OCI-LY7 (cell line): ENCODE results near the gene GPRIN3. TPM values are rescaled to one million over a fixed set of nuclear protein-coding genes. Genes with fewer than 3 reads are reported as not detected.
A peak's percentile ranks its signal among the peaks of the same experiment; 100 is the strongest.

Source experiments
- BruUV-seq: library from RNA; stranded (reverse); fragments of 400-500 nt; replicated peaks from 2 replicates; lab custom pipeline; 2021; lab: Mats Ljungman, UMichigan
- CTCF ChIA-PET: fragments of 300-600 bp; sonication (Branson Sonifier 250); formaldehyde crosslinking; loops from one replicate; lab custom pipeline; 2022; ENCODE audit warnings: antibody characterized with exemption; ENCODE audit not compliant: unreplicated experiment; lab: Charles Lee
- POLR2A ChIA-PET: fragments of 300-600 bp; sonication (Branson Sonifier 250); formaldehyde crosslinking; loops from one replicate; lab custom pipeline; 2022; ENCODE audit warnings: antibody characterized with exemption; lab: Charles Lee
- DNase-seq: peaks from one replicate; pipeline ENCODE4 v3.0.0-alpha.2; 2015; ENCODE audit warnings: low spot score
- H2AFZ ChIP-seq: fragments of 200-600 bp; sonication (generic), shearing (Covaris generic); 2 replicates; pipeline ENCODE4 v1.6.1; 2014; ENCODE audit warnings: mild to moderate bottlenecking, antibody characterized with exemption, low read length, moderate library complexity
- H3K27ac ChIP-seq: fragments of 200-600 bp; sonication (generic); 2 replicates; pipeline ENCODE4 v1.5.1; 2014; ENCODE audit warnings: mixed run types, low read depth, mild to moderate bottlenecking, moderate library complexity, low read length, inconsistent platforms; ENCODE audit not compliant: poor library complexity, severe bottlenecking
- H3K36me3 ChIP-seq: fragments of 200-600 bp; sonication (generic); 2 replicates; pipeline ENCODE4 v1.6.1; 2014; ENCODE audit warnings: mild to moderate bottlenecking, antibody characterized with exemption, low read length, moderate library complexity, mixed read lengths; ENCODE audit not compliant: insufficient read depth
- H3K4me1 ChIP-seq: fragments of 200-600 bp; sonication (generic); 2 replicates; pipeline ENCODE4 v1.5.1; 2014; ENCODE audit warnings: mild to moderate bottlenecking, low read length; ENCODE audit not compliant: insufficient read depth, poor library complexity, severe bottlenecking
- H3K4me2 ChIP-seq: fragments of 200-600 bp; sonication (generic); 2 replicates; pipeline ENCODE4 v1.6.1; 2014; ENCODE audit warnings: mild to moderate bottlenecking, low read length
- H3K4me3 ChIP-seq: fragments of 200-600 bp; sonication (generic); 2 replicates; pipeline ENCODE4 v1.5.1; 2014; ENCODE audit warnings: mild to moderate bottlenecking, low read depth, low read length; ENCODE audit not compliant: poor library complexity, severe bottlenecking
- H3K79me2 ChIP-seq: fragments of 200-600 bp; sonication (generic); 2 replicates; pipeline ENCODE4 v1.6.1; 2016; ENCODE audit warnings: low read depth, mild to moderate bottlenecking, low read length, moderate library complexity, mixed read lengths; ENCODE audit not compliant: insufficient read depth
- H3K9me2 ChIP-seq: fragments of 200-600 bp; sonication (generic); 2 replicates; pipeline ENCODE4 v1.6.1; 2016; ENCODE audit warnings: mild to moderate bottlenecking, low read length, mixed read lengths; ENCODE audit not compliant: insufficient read depth
- H3K9me3 ChIP-seq: fragments of 200-600 bp; sonication (generic); 2 replicates; pipeline ENCODE4 v1.6.1; 2014; ENCODE audit warnings: mild to moderate bottlenecking, mixed run types, low read length, mixed read lengths
- H4K20me1 ChIP-seq: fragments of 200-600 bp; sonication (generic); 2 replicates; pipeline ENCODE4 v1.6.1; 2014; ENCODE audit warnings: mild to moderate bottlenecking, antibody characterized with exemption, low read length, moderate library complexity, mixed read lengths; ENCODE audit not compliant: insufficient read depth
- EZH2phosphoT487 ChIP-seq: fragments of 200-600 bp; sonication (generic); IDR thresholded peaks from 2 replicates; pipeline ENCODE4 v1.6.1; 2018; ENCODE audit warnings: low read depth, borderline replicate concordance, mild to moderate bottlenecking, mixed run types, antibody characterized with exemption, low read length, moderate library complexity, mixed read lengths
- intact Hi-C: fragments of 100-400 bp; cut with micrococcal nuclease; formaldehyde crosslinking; loops from one replicate; pipeline ENCODE4 v1.10.0; 2022; ENCODE audit not compliant: unreplicated experiment
- total RNA-seq, 2 experiments: library from RNA; depleted of rRNA in 1 of 2; stranded (reverse); fragments of >200 nt in 1 of 2; shearing (Covaris generic) in 1 of 2; gene quantifications; 2 replicates each; pipeline ENCODE4 v1.2.3, GENCODE V29; 2014 to 2022
- TF ChIP-seq, protein P1 (sequence below): fragments of 200-600 bp; sonication (generic); conservative IDR thresholded peaks from 2 replicates; pipeline ENCODE4 v1.5.1; 2014; ENCODE audit warnings: mild to moderate bottlenecking, antibody characterized with exemption, low read length, moderate library complexity, mixed read lengths

Gene GPRIN3
- total RNA-seq, 2 experiments from 2014 or later, result 4.6 to 9.3 TPM

DNA sequence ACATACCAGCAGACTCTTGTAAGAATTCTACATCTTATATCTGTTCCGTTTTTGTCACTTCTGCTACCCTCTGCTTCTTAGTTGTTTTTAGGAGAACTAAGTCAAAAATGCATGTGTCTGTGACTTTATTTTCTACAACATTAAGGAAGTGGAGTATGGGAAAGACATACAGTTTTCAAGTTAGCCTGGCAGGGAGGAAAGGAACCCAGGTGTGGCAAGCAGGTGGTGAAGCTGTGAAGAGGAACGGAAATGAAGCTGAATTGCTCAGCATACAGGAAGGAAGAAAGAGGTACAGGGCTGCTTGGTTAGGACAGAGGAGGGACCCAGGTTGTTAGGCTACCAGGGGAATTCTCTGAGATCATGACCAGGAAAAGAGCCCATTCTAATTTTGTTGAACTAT, 9.4 kb downstream of the GPRIN3 start:
- H3K9me2 ChIP-seq, result no peaks in the 10 kb centered on the region
- peak overlapping the region; percentile 88 for H3K27ac ChIP-seq
- H3K79me2 ChIP-seq, result peaks cover 69% of the 10 kb centered on the region; the same call in 1 of the 2 replicates
- H3K9me3 ChIP-seq, result no peaks in the 10 kb centered on the region; the same call in 1 of the 2 replicates
- peak overlapping the region; percentile 81 for H3K4me2 ChIP-seq
- ChIA-PET POLR2A (interaction anchor here (0.8 to 7.3 kb wide), 15 partner anchors 8 to 77 kb away, joined by 3 to 69 read pairs (median 5); partner anchors contain the start of gene GPRIN3), CTCF (no interaction called here)
- no TSS peak for BruUV-seq
- no peak overlapping the region for H2AFZ ChIP-seq
- H3K4me3 ChIP-seq, result peak overlapping the region; percentile 63
- H4K20me1 ChIP-seq, result no peaks in the 10 kb centered on the region
- TF ChIP-seq, protein P1, sequence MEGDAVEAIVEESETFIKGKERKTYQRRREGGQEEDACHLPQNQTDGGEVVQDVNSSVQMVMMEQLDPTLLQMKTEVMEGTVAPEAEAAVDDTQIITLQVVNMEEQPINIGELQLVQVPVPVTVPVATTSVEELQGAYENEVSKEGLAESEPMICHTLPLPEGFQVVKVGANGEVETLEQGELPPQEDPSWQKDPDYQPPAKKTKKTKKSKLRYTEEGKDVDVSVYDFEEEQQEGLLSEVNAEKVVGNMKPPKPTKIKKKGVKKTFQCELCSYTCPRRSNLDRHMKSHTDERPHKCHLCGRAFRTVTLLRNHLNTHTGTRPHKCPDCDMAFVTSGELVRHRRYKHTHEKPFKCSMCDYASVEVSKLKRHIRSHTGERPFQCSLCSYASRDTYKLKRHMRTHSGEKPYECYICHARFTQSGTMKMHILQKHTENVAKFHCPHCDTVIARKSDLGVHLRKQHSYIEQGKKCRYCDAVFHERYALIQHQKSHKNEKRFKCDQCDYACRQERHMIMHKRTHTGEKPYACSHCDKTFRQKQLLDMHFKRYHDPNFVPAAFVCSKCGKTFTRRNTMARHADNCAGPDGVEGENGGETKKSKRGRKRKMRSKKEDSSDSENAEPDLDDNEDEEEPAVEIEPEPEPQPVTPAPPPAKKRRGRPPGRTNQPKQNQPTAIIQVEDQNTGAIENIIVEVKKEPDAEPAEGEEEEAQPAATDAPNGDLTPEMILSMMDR, result no peak
- no peak for TF ChIP-seq EZH2phosphoT487
- H3K36me3 ChIP-seq, result no peaks in the 10 kb centered on the region
- intact Hi-C loops, result loop anchor here (2.0 to 10.0 kb wide), 4 partner anchors 27 to 1013 kb away; partner anchors contain the start of gene PPM1K
- peak; percentile 90 for DNase-seq
- H3K4me1 ChIP-seq, result peaks cover 91% of the 10 kb centered on the region

DNA sequence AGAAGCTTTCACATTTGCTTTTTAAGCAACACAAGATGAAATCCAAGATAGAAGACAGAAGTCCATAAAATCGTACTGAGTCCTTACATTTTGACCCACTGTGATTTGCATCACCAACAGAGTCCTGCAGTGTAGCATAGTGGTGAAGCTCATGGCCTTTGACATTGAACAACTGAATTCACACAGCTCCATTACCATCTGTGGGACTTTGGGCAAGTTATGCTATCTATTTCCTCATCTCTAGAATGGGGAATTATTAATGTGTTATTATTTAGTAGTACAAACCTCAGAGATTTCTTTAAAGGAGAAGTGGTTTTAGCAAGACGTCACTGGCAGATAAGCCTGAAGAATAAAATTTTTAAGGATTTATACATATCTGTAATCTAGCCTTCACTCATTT, 10.7 kb downstream of the GPRIN3 start:
- Histone ChIP-seq H3K79me2 (peaks cover 57% of the 10 kb centered on the region; the same call in 1 of the 2 replicates), H3K4me2 (peak overlapping the region; percentile 81), H4K20me1 (no peaks in the 10 kb centered on the region), H3K9me3 (peaks cover 2% of the 10 kb centered on the region; the same call in 1 of the 2 replicates), H3K9me2 (no peaks in the 10 kb centered on the region), H3K4me3 (peak overlapping the region; percentile 63), H3K4me1 (peaks cover 85% of the 10 kb centered on the region), H3K27ac (peak overlapping the region; percentile 88), H3K36me3 (peaks cover 2% of the 10 kb centered on the region; the same call in 1 of the 2 replicates), H2AFZ (no peak overlapping the region)
- CTCF ChIA-PET, result no interaction called here
- TF ChIP-seq EZH2phosphoT487, result no peak
- TF ChIP-seq, protein P1, result no peak
- intact Hi-C loops, result loop anchor here (10.0 kb wide), 1 partner anchor 1012 kb away; the partner anchor contains the start of gene PPM1K
- POLR2A ChIA-PET, result interaction anchor here (0.6 to 7.3 kb wide), 8 partner anchors 9 to 130 kb away, joined by 3 to 69 read pairs (median 4); no protein-coding TSS in a partner anchor
- BruUV-seq, result no TSS peak
- no peak for DNase-seq

DNA sequence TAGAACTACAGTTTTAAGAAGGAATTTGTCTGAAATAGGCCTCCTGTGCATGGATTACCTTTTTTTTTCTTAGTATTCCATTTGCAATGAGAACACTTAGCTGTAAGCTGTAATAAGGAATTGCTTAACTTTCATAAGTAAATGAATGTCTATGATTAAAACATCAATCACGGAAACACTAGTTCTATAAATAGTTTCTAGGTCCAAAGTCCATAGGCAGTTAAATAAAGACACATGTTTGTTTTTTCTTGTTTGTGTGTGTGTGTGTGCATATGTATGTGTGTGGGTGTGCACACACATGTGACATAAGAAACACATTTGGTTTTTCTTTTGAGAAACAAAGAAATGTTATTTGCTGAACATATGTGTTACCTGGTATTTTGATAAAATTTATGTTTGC, 11.2 kb downstream of the GPRIN3 start:
- Histone ChIP-seq H3K9me2 (no peaks in the 10 kb centered on the region), H3K4me1 (peaks cover 85% of the 10 kb centered on the region), H3K27ac (peak overlapping the region; percentile 88), H3K36me3 (peaks cover 7% of the 10 kb centered on the region; the same call in 1 of the 2 replicates), H2AFZ (no peak overlapping the region), H4K20me1 (no peaks in the 10 kb centered on the region), H3K79me2 (peaks cover 52% of the 10 kb centered on the region; the same call in 1 of the 2 replicates), H3K4me3 (no peak overlapping the region), H3K9me3 (peaks cover 7% of the 10 kb centered on the region; the same call in 1 of the 2 replicates), H3K4me2 (peak overlapping the region; percentile 81)
- ChIA-PET POLR2A (interaction anchor here (0.8 to 7.3 kb wide), 7 partner anchors 9 to 102 kb away, joined by 3 to 69 read pairs (median 5); no protein-coding TSS in a partner anchor), CTCF (no interaction called here)
- no peak for TF ChIP-seq EZH2phosphoT487
- TF ChIP-seq, protein P1, result no peak
- intact Hi-C loops, result loop anchor here (10.0 kb wide), 1 partner anchor 1012 kb away; the partner anchor contains the start of gene PPM1K
- no TSS peak for BruUV-seq
- no peak for DNase-seq
